Measurements from ENCODE around the gene SEL1L.
A peak's percentile ranks its signal among the peaks of the same experiment; 100 is the strongest.
"Not testable (repeated sequence)": the region's sequence is repeated elsewhere in the genome, so short reads cannot be mapped to it uniquely, and the experiment has no call there.

SEL1L gene

GRCh38 chr14:81533536-81534343, at the start of gene SEL1L:
Gene SEL1L, minus strand, starts transcription at chr14:81533853. Its CDS starts 109 bp downstream, at chr14:81533744.
- peak; percentile 92 to 100 (median 99) for DNase-seq

DNA sequence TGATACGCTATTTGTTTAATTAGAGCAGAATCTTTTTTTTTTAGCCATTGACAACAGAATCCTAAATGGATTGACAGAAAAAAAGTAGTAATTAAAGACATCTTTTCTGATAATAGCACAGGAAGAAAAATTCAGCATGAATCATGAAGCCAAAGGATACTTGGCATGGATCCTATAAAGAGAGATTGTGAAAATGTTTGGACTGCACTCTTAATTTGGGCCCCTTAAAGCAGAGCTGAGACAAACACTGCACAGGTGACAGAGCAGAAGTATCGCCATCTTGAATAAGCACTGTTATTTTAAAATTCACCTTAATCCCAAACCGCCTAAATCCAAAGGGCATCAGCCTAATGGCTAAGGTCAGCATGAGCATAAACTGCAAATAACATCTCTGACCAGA, 48.8 kb upstream of the SEL1L start:
- no peak for DNase-seq

DNA sequence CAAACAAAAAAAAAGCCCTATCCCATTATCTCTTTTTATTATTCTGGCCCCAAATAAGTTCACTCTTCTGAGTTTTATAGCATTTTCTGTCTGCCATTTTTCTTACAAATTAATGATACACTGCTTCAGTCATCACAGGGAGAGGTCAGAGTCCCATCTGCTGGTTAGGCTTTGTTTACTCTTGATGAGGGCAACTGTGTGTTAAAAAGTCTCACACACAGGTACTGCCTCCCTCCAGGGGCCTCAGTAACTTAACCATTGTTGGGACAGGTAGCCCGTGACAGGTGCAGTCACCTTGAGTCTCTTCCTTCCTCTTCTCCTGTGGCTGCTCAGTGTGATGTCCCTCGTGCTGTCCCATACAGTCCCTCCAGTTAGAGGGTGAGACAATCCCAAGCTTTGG, 45.5 kb upstream of the SEL1L start:
- no peak for DNase-seq

- no peak for DNase-seq
Observed at GRCh38 chr14:81571437-81571836, 37.8 kb upstream of the SEL1L start.

GRCh38 chr14:81567302-81567701, 33.6 kb upstream of the SEL1L start:
- no peak for DNase-seq

DNA sequence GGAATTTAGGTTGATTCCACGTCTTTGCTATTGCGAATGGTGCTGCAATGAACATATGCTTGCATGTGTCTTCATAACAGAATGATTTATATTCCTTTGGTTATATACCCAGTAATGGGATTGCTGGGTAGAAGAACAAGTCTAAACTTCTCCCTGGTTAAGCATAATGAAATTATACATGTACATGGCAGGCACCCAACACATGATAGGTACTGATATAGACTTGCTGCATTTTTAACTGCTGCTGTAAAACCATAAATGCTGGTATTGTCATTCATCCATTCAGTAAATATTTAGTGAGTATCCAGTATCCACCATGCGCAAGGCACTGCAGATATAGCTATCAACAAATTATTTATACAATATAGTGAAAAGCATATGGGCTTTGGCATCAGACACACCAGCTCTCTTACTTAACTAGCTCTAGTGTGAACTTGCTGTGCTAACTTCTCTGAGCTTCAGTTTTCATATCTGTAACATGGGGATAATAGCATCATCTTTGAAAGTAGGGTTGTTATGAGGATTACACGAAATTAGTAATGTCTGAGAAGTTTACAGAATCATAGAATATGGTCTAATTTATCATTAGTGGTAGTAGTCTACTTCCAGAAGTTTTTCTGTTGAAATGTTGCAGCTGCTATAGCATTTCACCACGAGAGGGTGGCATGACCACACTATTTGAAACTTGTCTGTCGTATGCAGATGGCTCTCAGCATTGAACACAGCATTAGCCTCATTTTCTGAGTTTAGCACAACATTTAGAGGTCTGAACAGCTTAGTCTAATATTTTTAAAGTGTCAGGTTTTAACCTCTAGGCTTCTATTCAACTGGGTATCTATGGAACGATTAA, 32.0 kb upstream of the SEL1L start:
- peak in 33 of 58 donors; percentile 0 to 58 (median 9) for DNase-seq

DNA sequence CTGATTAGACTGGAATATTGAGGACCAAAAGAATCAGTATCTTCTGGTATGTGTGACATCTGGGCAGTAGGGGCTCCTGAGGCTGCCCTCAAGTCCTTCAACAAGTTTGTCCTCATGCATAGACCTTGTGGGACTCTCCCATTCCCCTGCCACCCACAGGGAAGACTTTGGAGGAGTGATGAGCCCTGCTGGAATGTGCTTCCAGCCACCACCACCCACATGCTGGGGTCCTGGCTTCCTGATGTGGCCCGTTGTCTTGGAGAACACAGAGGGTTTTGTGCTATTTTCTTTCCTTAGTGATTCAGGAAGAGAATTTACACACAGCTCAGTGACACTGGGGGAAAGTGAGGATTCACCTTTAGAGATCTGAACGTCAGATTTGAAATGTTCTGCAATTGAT, 29.2 kb upstream of the SEL1L start:
- no peak for DNase-seq

DNA sequence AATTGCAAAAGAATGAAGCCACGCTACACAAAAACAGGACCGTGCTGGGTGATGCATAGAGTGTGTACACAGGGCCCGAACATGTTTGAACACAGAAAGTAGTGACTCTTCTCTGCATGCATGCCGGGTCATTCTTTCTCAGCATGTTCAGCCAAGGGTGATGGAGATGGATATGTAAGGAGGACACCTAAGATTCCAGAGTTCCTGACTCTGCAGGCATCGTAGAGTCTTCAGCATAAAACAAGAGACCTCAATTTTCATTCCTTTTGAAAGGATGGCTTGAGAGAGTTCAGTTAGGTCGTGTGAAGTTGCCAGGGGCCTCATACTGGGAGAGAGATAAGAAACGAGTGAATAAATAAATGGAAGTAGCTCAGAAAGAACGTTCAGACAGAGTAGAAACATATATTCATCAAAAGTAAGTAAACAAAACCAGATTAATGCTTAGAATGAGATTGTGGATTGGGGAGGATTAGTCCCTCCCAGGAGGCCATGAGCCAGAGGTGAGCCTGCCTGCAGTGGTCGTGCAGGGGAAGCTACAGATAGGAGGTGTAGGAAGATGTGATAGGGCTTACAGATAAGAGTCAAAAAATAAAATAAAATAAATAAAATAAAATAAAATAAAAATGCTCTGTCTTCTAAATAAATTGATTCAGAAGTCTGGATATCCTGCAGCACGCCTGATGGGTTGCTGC, 27.6 kb upstream of the SEL1L start:
- no peak for DNase-seq

DNA sequence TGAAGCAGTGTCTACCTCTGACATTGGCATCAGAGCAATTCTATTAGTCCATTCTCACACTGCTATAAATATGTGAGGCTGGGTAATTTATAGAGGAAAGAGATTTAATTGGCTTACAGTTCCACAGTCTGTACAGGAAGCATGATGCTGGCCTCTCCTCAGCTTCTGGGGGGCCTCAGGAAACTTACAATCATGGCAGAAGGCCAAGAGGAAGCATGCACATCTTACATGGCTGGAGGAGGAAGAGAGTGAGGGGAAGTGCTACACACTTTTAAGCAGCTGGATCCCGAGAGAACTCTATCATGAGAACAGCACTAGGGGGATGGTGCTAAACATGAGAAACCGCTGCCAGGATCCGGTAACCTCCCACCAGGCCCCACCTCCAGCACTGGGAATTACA, 25.7 kb upstream of the SEL1L start:
- no peak for DNase-seq

- DNase-seq: no peak
Observed at GRCh38 chr14:81557146-81557545, 23.5 kb upstream of the SEL1L start.

DNA sequence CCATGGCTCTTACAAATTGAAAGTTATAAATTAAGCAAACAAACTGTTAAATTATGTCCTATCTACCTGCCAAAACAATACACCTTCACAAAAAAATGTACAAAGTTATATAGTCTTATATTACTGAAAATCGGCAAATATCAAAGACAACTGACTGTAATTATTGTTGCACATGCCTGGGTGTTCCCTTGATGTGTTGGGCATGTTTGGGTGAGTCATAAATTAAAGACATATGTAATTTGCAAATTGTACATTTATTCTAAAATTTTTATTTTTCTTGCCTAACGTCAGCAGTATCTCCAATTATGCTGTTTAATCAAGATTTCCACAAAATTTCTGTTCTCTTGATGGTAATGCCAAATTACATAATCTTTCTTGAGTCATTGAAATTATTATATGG, 22.0 kb upstream of the SEL1L start:
- no peak for DNase-seq

DNA sequence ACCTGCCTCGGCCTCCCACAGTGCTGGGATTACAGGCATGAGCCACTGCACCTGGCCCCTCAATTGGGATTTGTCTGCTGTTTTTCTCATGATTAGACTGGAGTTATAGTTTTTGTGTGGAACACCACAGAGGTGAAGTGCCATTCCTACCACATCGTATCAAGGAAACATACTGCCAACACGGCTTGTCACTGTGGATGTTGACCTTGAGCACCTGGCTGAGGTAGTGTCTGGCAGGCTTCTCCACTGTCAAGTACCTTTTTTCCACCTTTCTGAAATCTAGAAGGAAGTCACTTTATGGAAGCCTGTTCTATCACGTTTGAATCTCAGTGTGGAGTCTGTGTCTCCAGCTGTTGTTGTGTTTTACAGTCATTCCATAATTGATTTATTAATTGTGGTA, 21.4 kb upstream of the SEL1L start:
- DNase-seq: no peak

GRCh38 chr14:81551471-81551870, 17.8 kb upstream of the SEL1L start:
- DNase-seq: no peak

- DNase-seq: no peak
Observed at GRCh38 chr14:81550001-81550637, 16.5 kb upstream of the SEL1L start.

GRCh38 chr14:81541206-81541605, 7.6 kb upstream of the SEL1L start:
- DNase-seq: not testable (repeated sequence)

GRCh38 chr14:81537193-81537592, 3.5 kb upstream of the SEL1L start:
- DNase-seq: no peak

- no peak for DNase-seq
Observed at GRCh38 chr14:81536241-81536771, 2.7 kb upstream of the SEL1L start.

DNA sequence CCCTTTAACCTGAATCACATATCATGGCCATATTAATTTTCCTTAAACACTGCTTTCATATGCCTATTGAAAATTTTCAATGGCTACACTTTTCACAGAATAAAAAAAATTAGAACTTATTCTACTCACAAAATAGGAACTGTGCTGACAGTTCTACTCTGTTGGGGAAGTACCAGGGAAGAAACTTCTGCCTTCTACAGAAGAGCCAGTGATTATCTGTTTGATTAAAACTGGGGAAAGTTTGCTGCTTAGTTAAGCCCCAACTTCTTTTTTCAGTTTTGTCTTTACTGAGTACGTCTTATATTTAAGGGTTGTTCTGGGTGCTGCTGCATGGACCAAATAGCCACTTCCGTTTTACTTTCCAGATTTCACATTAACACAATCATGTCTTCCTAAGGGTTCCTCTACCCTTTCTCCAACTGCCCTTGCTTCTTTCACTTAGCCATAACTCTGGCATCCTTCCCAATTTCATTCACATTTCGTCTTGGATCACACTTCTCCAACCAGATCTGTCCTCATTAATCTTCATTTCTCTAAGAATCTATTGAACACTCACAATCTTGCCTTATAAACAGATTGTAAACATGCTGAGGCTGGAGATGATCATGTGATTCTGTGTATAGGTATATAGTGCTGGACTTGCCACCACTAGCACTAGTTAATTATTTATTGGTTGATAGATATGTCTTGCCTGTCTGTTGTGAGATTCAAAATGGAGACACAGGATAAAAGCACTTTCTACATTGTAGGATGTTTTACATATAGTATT, 1.9 kb upstream of the SEL1L start:
- DNase-seq: no peak

- DNase-seq: no peak
Observed at GRCh38 chr14:81534510-81535074, 939 bp upstream of the SEL1L start.

- DNase-seq: no peak
Observed at GRCh38 chr14:81533212-81533535, 479 bp downstream of the SEL1L start.
